GM23338 (cell line): Measurements from ENCODE around the gene PXK.

Experiments used
- EZH2 ChIP-seq: fragments of 200-600 bp; sonication (generic); IDR thresholded peaks from one replicate; pipeline ENCODE4 v1.8.0; 2017; ENCODE audit warnings: antibody characterized with exemption, mild to moderate bottlenecking, low read depth; ENCODE audit not compliant: unreplicated experiment
- TF ChIP-seq, protein P1 (sequence below), 2 experiments: fragments of 200-600 bp in 1 of 2; sonication (generic) in 1 of 2; conservative IDR thresholded peaks; 2 replicates each; pipeline versions ENCODE4 v1.5.1 to v1.6.1; 2016 to 2017; ENCODE audit warnings: antibody characterized with exemption in 2 of 2, low read depth in 2 of 2, mild to moderate bottlenecking in 2 of 2, moderate library complexity in 1 of 2

DNA sequence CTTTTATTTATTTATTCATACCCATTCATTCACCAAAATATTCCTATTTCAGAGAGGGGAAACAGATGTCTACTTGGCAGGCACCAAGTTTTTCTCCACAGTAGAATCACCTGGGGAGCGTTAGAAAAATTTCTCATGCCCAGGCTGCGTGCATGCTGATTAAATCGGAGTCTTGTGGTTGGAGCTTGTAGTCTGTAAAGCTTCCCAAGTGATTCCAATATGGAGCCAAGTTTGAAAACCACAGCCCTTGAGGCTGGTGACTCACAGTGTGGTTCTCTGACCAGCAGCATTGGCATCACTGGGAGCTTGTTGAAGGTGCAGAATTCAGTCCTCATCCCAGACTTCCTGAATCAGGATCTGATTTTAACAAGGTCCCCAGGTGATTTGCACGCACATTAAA lies 51.2 kb downstream of the PXK start:
- TF ChIP-seq, protein P1, sequence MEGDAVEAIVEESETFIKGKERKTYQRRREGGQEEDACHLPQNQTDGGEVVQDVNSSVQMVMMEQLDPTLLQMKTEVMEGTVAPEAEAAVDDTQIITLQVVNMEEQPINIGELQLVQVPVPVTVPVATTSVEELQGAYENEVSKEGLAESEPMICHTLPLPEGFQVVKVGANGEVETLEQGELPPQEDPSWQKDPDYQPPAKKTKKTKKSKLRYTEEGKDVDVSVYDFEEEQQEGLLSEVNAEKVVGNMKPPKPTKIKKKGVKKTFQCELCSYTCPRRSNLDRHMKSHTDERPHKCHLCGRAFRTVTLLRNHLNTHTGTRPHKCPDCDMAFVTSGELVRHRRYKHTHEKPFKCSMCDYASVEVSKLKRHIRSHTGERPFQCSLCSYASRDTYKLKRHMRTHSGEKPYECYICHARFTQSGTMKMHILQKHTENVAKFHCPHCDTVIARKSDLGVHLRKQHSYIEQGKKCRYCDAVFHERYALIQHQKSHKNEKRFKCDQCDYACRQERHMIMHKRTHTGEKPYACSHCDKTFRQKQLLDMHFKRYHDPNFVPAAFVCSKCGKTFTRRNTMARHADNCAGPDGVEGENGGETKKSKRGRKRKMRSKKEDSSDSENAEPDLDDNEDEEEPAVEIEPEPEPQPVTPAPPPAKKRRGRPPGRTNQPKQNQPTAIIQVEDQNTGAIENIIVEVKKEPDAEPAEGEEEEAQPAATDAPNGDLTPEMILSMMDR (conservative IDR thresholded peaks at IDR 0.05; ENCODE audit: low read depth in 2 of 2) = no peak
- TF ChIP-seq EZH2 = no peak
